Mesendoderm (in vitro differentiated cells): Measurements from ENCODE around the gene NRXN3.
A peak's percentile ranks its signal among the peaks of the same experiment; 100 is the strongest.

ENCODE experiments used
- DNase-seq: peaks from one replicate; pipeline ENCODE4 v3.0.0; 2013
- H2AK5ac ChIP-seq: 2 replicates; pipeline ENCODE4 v1.6.1; 2013; ENCODE audit warnings: low read length, inconsistent platforms
- H2BK120ac ChIP-seq: 2 replicates; pipeline ENCODE4 v1.6.1; 2013; ENCODE audit warnings: low read depth, mild to moderate bottlenecking, low read length, moderate library complexity, mixed read lengths
- H2BK15ac ChIP-seq: replicated peaks from 2 replicates; pipeline ENCODE4 v1.6.1; 2013; ENCODE audit warnings: low read depth, mild to moderate bottlenecking, moderate library complexity
- H2BK5ac ChIP-seq: 2 replicates; pipeline ENCODE4 v1.6.1; 2013; ENCODE audit warnings: low read length, inconsistent platforms
- H3K18ac ChIP-seq: 2 replicates; pipeline ENCODE4 v1.6.1; 2013; ENCODE audit warnings: mild to moderate bottlenecking, low read length, mixed read lengths
- H3K23ac ChIP-seq: one replicate; pipeline ENCODE4 v1.6.1; 2013; ENCODE audit warnings: low read length
- H3K27ac ChIP-seq: 2 replicates; pipeline ENCODE4 v1.5.1; 2013; ENCODE audit warnings: low read depth, mild to moderate bottlenecking, inconsistent platforms, low read length, moderate library complexity
- H3K27me3 ChIP-seq: 2 replicates; pipeline ENCODE4 v1.6.1; 2013; ENCODE audit warnings: low read length, control low read depth, mild to moderate bottlenecking, inconsistent platforms; ENCODE audit not compliant: insufficient read depth, poor library complexity
- H3K36me3 ChIP-seq: 2 replicates; pipeline ENCODE4 v1.6.1; 2013; ENCODE audit warnings: low read length, inconsistent platforms; ENCODE audit not compliant: control insufficient read depth, insufficient read depth
- H3K4ac ChIP-seq: one replicate; pipeline ENCODE4 v1.6.1; 2013; ENCODE audit warnings: low read depth, mild to moderate bottlenecking, low read length, moderate library complexity
- H3K4me1 ChIP-seq: 2 replicates; pipeline ENCODE4 v1.6.1; 2013; ENCODE audit warnings: low read depth, low read length, inconsistent platforms; ENCODE audit not compliant: control insufficient read depth
- H3K4me2 ChIP-seq: 2 replicates; pipeline ENCODE4 v1.6.1; 2013; ENCODE audit warnings: low read length
- H3K4me3 ChIP-seq: 2 replicates; pipeline ENCODE4 v1.5.1; 2013; ENCODE audit warnings: mild to moderate bottlenecking, low read length
- H3K56ac ChIP-seq: one replicate; pipeline ENCODE4 v1.6.1; 2013; ENCODE audit warnings: low read length
- H3K79me1 ChIP-seq: 2 replicates; pipeline ENCODE4 v1.6.1; 2013; ENCODE audit warnings: low read length, inconsistent platforms
- H3K79me2 ChIP-seq: 2 replicates; pipeline ENCODE4 v1.6.1; 2013; ENCODE audit warnings: mild to moderate bottlenecking, low read length; ENCODE audit not compliant: control insufficient read depth, insufficient read depth
- H3K9ac ChIP-seq: 2 replicates; pipeline ENCODE4 v1.6.1; 2013; ENCODE audit warnings: low read length, inconsistent platforms
- H4K5ac ChIP-seq: one replicate; pipeline ENCODE4 v1.6.1; 2013; ENCODE audit warnings: low read length
- H4K8ac ChIP-seq: one replicate; pipeline ENCODE4 v1.6.1; 2013; ENCODE audit warnings: low read depth, mild to moderate bottlenecking, control low read depth, low read length, moderate library complexity
- WGBS: extraction: QIAGEN DNeasy Blood & Tissue Kit; methylation state at CpG from one replicate; pipeline ENCODE4 v1.1.7; 2013; ENCODE audit warnings: low lambda C conversion rate, missing lambda C conversion rate; ENCODE audit not compliant: insufficient coverage; ENCODE audit errors: extremely low coverage; 5-methylcytosine and 5-hydroxymethylcytosine counted together

NRXN3 gene

GRCh38 chr14:79840831-79841230 is 1670.7 kb downstream of the NRXN3 start:
- no peak overlapping the region for H3K4ac ChIP-seq

GRCh38 chr14:79841433-79841832 is 1671.3 kb downstream of the NRXN3 start:
- Histone ChIP-seq H3K79me1 (no peaks in the 10 kb centered on the region), H3K56ac (no peak overlapping the region), H3K18ac (no peak overlapping the region), H3K27me3 (no peaks in the 10 kb centered on the region), H2BK5ac (no peak overlapping the region), H3K79me2 (no peaks in the 10 kb centered on the region), H3K4me3 (no peak overlapping the region), H3K9ac (no peak overlapping the region), H2BK15ac (no peak overlapping the region), H3K23ac (no peak overlapping the region), H4K8ac (no peak overlapping the region), H3K4ac (no peak overlapping the region), H4K5ac (no peak overlapping the region), H3K4me2 (no peak overlapping the region), H2AK5ac (no peak overlapping the region), H3K36me3 (no peaks in the 10 kb centered on the region), H3K4me1 (no peaks in the 10 kb centered on the region), H2BK120ac (no peak overlapping the region), H3K27ac (no peak overlapping the region)
- DNase-seq = no peak
- WGBS = no CpG with 5 or more reads among the region's 3 CpGs

More at GRCh38 chr14:79840831-79841230, 1670.7 kb downstream of the NRXN3 start:
- no CpG with 5 or more reads among the region's 2 CpGs for WGBS
- Histone ChIP-seq H3K23ac (no peak overlapping the region), H3K79me1 (no peaks in the 10 kb centered on the region), H2BK15ac (no peak overlapping the region), H3K27ac (no peak overlapping the region), H2BK120ac (no peak overlapping the region), H3K9ac (no peak overlapping the region), H4K8ac (no peak overlapping the region), H2BK5ac (no peak overlapping the region), H2AK5ac (no peak overlapping the region), H3K36me3 (no peaks in the 10 kb centered on the region), H3K18ac (no peak overlapping the region), H4K5ac (no peak overlapping the region), H3K4me2 (no peak overlapping the region), H3K27me3 (no peaks in the 10 kb centered on the region), H3K56ac (no peak overlapping the region), H3K79me2 (no peaks in the 10 kb centered on the region), H3K4me1 (no peaks in the 10 kb centered on the region), H3K4me3 (no peak overlapping the region)
- no peak for DNase-seq

- H3K79me2 ChIP-seq = no peaks in the 10 kb centered on the region
- no peak overlapping the region for H2BK5ac ChIP-seq
- H3K36me3 ChIP-seq = no peaks in the 10 kb centered on the region
- no peak overlapping the region for H3K23ac ChIP-seq
- no peak overlapping the region for H2BK15ac ChIP-seq
- no peak overlapping the region for H4K5ac ChIP-seq
- H3K56ac ChIP-seq = no peak overlapping the region
- no peak overlapping the region for H2BK120ac ChIP-seq
- H4K8ac ChIP-seq = no peak overlapping the region
- no peak overlapping the region for H3K9ac ChIP-seq
- H3K18ac ChIP-seq = no peak overlapping the region
- H3K4me3 ChIP-seq = no peak overlapping the region
- H3K27ac ChIP-seq = no peak overlapping the region
- no peak overlapping the region for H3K4ac ChIP-seq
- no peaks in the 10 kb centered on the region for H3K4me1 ChIP-seq
- H3K27me3 ChIP-seq = no peaks in the 10 kb centered on the region
- WGBS = no CpG with 5 or more reads among the region's 3 CpGs
- no peak overlapping the region for H3K4me2 ChIP-seq
- H3K79me1 ChIP-seq = no peaks in the 10 kb centered on the region
- DNase-seq = peak; percentile 16
- no peak overlapping the region for H2AK5ac ChIP-seq
These were observed 1672.1 kb downstream of the NRXN3 start for GRCh38 chr14:79842270-79842669.

GRCh38 chr14:79852950-79853744 is 1683.0 kb downstream of the NRXN3 start:
- Histone ChIP-seq H3K4ac (no peak overlapping the region), H3K9ac (no peak overlapping the region), H3K27me3 (no peaks in the 10 kb centered on the region), H3K4me3 (no peak overlapping the region), H3K18ac (no peak overlapping the region), H3K79me2 (no peaks in the 10 kb centered on the region), H3K79me1 (no peaks in the 10 kb centered on the region), H3K27ac (no peak overlapping the region), H3K56ac (no peak overlapping the region), H2BK15ac (no peak overlapping the region), H3K36me3 (no peaks in the 10 kb centered on the region), H2BK120ac (no peak overlapping the region), H3K4me1 (no peaks in the 10 kb centered on the region), H3K23ac (no peak overlapping the region), H4K5ac (no peak overlapping the region), H2BK5ac (no peak overlapping the region), H3K4me2 (no peak overlapping the region), H4K8ac (no peak overlapping the region), H2AK5ac (no peak overlapping the region)
- DNase-seq = no peak
- no CpG with 5 or more reads among the region's 8 CpGs for WGBS

- Histone ChIP-seq H2AK5ac (no peak overlapping the region), H3K27me3 (no peaks in the 10 kb centered on the region), H3K36me3 (no peaks in the 10 kb centered on the region), H3K4ac (no peak overlapping the region), H3K23ac (no peak overlapping the region), H2BK15ac (no peak overlapping the region), H3K79me2 (no peaks in the 10 kb centered on the region), H2BK120ac (no peak overlapping the region), H3K18ac (no peak overlapping the region), H4K8ac (no peak overlapping the region), H3K4me2 (no peak overlapping the region), H3K79me1 (no peaks in the 10 kb centered on the region), H4K5ac (no peak overlapping the region), H3K27ac (no peak overlapping the region), H3K9ac (no peak overlapping the region), H3K4me1 (no peaks in the 10 kb centered on the region), H2BK5ac (no peak overlapping the region), H3K4me3 (no peak overlapping the region), H3K56ac (no peak overlapping the region)
- no peak for DNase-seq
- WGBS = no CpG with 5 or more reads among the region's 2 CpGs
These were observed 1685.6 kb downstream of the NRXN3 start for GRCh38 chr14:79855789-79856188.

GRCh38 chr14:79856381-79856780 is 1686.2 kb downstream of the NRXN3 start:
- Histone ChIP-seq H3K79me1 (no peaks in the 10 kb centered on the region), H4K5ac (no peak overlapping the region), H2BK120ac (no peak overlapping the region), H3K23ac (no peak overlapping the region), H3K4ac (no peak overlapping the region), H3K27ac (no peak overlapping the region), H2AK5ac (no peak overlapping the region), H3K4me1 (no peaks in the 10 kb centered on the region), H3K27me3 (no peaks in the 10 kb centered on the region), H2BK15ac (no peak overlapping the region), H2BK5ac (no peak overlapping the region), H4K8ac (no peak overlapping the region), H3K4me3 (no peak overlapping the region), H3K9ac (no peak overlapping the region), H3K36me3 (no peaks in the 10 kb centered on the region), H3K56ac (no peak overlapping the region), H3K18ac (no peak overlapping the region), H3K79me2 (no peaks in the 10 kb centered on the region), H3K4me2 (no peak overlapping the region)
- WGBS = no CpG with 5 or more reads among the region's 1 CpG
- DNase-seq = no peak
